Measurements from ENCODE around the gene GPRASP1. TPM values are rescaled to one million over a fixed set of nuclear protein-coding genes. Genes with fewer than 3 reads are reported as not detected.

GPRASP1 gene
- 0.65 and 1.2 TPM in 2 replicates for total RNA-seq

GRCh38 chrX:102651242-102652011 lies at the start of gene GPRASP1:
TSS of gene GPRASP1 (plus strand) at chrX:102651483. CDS start at chrX:102653914, 2,431 bp downstream.

Other genes starting within 250 kb of the GPRASP1 start
- gene NXF2B, start 211.5 kb upstream of the GPRASP1 start, total RNA-seq, result not detected in 2 replicates
- gene TCP11X2, start 179.7 kb upstream of the GPRASP1 start, total RNA-seq, result not detected in 2 replicates
- 19.2 and 26.8 TPM in 2 replicates for gene TMSB15A, start 134.7 kb upstream of the GPRASP1 start, total RNA-seq
- 8.1 and 19.2 TPM in 2 replicates for gene ARMCX5, start 52.0 kb upstream of the GPRASP1 start, total RNA-seq
- 11.5 and 13.4 TPM in 2 replicates for gene GPRASP2, start 61.0 kb downstream of the GPRASP1 start, total RNA-seq
- gene GPRASP3, start 69.3 kb downstream of the GPRASP1 start, total RNA-seq, result 1.6 and 4.2 TPM in 2 replicates